ENCODE data around the gene PTGS2. TPM values are rescaled to one million over a fixed set of nuclear protein-coding genes. Genes with fewer than 3 reads are reported as not detected.

PTGS2 gene
- total and polyA plus RNA-seq, 2 of the 8 experiments (the other 6 are each of a cell fraction or from before 2014, with no cell fraction given) = 0.29 to 0.35 TPM

DNA sequence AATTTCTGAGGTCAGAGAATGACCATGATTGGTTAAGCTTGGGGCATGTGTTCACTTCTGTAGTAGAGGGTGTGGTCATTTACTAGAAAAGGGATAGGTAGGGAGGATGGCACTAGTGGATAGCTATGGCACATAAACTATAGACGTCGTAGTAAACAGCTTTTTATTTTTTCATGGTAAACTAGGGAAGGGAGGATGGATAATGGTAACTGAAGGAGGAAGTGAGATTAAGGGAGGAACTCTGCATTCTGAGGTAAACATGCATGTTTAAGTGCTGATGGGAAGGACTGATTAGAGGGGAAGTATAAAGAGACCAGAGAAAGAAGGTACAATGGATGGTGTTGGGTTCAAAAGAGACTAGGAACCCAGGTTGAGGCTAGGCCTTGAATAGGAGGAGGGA lies 26.9 kb downstream of the PTGS2 start:
- Histone ChIP-seq H2BK5ac (ENCODE audit: low read depth, low read length) (no peak overlapping the region), H3K4me3 (ENCODE audit: extremely low read depth in 1 of 4, insufficient read depth in 2 of 4, low read depth in 3 of 4, low read length in 4 of 4) (no peak overlapping the region), H3K18ac (ENCODE audit: extremely low read depth, low read length) (no peak overlapping the region), H3K23ac (ENCODE audit: insufficient read length) (no peak overlapping the region), H3K27ac (ENCODE audit: low read depth, low read length) (no peak overlapping the region), H3K56ac (replicated peaks; ENCODE audit: insufficient read length, low read depth, low read length) (no peak overlapping the region), H3K14ac (ENCODE audit: insufficient read length) (no peak overlapping the region), H2BK120ac (replicated peaks; ENCODE audit: low read depth, low read length) (no peak overlapping the region), H3K79me1 (ENCODE audit: low read depth, low read length) (no peaks in the 10 kb centered on the region), H3K23me2 (ENCODE audit: low read depth, low read length) (no peaks in the 10 kb centered on the region), H2BK15ac (ENCODE audit: low read length) (no peak overlapping the region), H2AK5ac (ENCODE audit: low read depth, low read length) (no peak overlapping the region), H3K9me3 (ENCODE audit: insufficient read depth in 2 of 2, low read depth in 1 of 2, low read length in 1 of 2) (no peaks in the 10 kb centered on the region), H2BK12ac (ENCODE audit: low read depth, low read length) (no peak overlapping the region), H4K91ac (replicated peaks; ENCODE audit: insufficient read length, low read length) (no peak overlapping the region), H4K5ac (ENCODE audit: insufficient read length, low read depth, low read length) (no peak overlapping the region), H3K79me2 (ENCODE audit: control insufficient read depth in 1 of 2, insufficient read depth in 2 of 2, low read length in 2 of 2) (no peaks in the 10 kb centered on the region), H3K36me3 (ENCODE audit: control insufficient read depth in 2 of 4, insufficient read depth in 4 of 4, low read length in 3 of 4) (no peaks in the 10 kb centered on the region), H4K20me1 (replicated peaks in 1 of 2; ENCODE audit: control insufficient read depth in 1 of 2, insufficient read depth in 2 of 2, low read length in 2 of 2) (no peaks in the 10 kb centered on the region), H3K4me2 (ENCODE audit: insufficient read depth in 1 of 2, low read depth in 2 of 2, low read length in 2 of 2) (no peak overlapping the region), H3K9ac (replicated peaks in 1 of 4; ENCODE audit: extremely low read depth in 1 of 4, low read depth in 3 of 4, low read length in 3 of 4) (no peak overlapping the region), H2BK20ac (ENCODE audit: low read length) (no peak overlapping the region), H3K4ac (replicated peaks; ENCODE audit: insufficient read length, low read depth, low read length) (no peak overlapping the region), H4K8ac (ENCODE audit: extremely low read depth, insufficient read depth, low read length) (no peak overlapping the region), H3K4me1 (replicated peaks in 1 of 4; ENCODE audit: control insufficient read depth in 3 of 4, insufficient read depth in 4 of 4, low read length in 3 of 4) (0 out of 7 replicates have a peak, but pooled peaks cover 0 to 2% (median 0%) of the 10 kb centered on the region in 4 experiments), H2AFZ (ENCODE audit: low read length) (no peak overlapping the region; the same call in 1 of the 2 replicates), H3K27me3 (replicated peaks in 1 of 4; ENCODE audit: control insufficient read depth in 3 of 4, extremely low read depth in 1 of 4, insufficient read depth in 3 of 4, low read length in 3 of 4) (no peaks in the 10 kb centered on the region)
- DNase-seq (ENCODE audit: low read depth in 1 of 2, low spot score in 2 of 2) (no peak), FAIRE-seq (no peak)
- ChIA-PET CTCF (ENCODE audit: partially characterized antibody) (no interaction called here), POLR2A (ENCODE audit: partially characterized antibody) (no interaction called here)
- 82% methylated on average over 2 of the region's 2 CpGs; no CpG with 5 or more reads in 1 of the 2 experiments for WGBS, 2 experiments (ENCODE audit: extremely low coverage in 1 of 2, insufficient coverage in 1 of 2, insufficient read length in 1 of 2, insufficient replicate concordance in 2 of 2, low coverage in 1 of 2, low lambda C conversion rate in 2 of 2, missing lambda C conversion rate in 1 of 2)
- TF ChIP-seq ASH2L (IDR thresholded peaks at IDR 0.05; ENCODE audit: low read length) (no peak), POLR2AphosphoS5 (IDR thresholded peaks at IDR 0.05; ENCODE audit: low read depth, low read length) (no peak), RNF2 (IDR thresholded peaks at IDR 0.05; ENCODE audit: borderline replicate concordance, low read depth, low read length, missing control alignments, poor library complexity, severe bottlenecking) (no peak), SAP30 (IDR thresholded peaks at IDR 0.05; ENCODE audit: insufficient read depth, insufficient replicate concordance, low read length) (no peak), JUND (IDR thresholded peaks at IDR 0.05; ENCODE audit: low read length) (no peak), CBX5 (IDR thresholded peaks at IDR 0.05; ENCODE audit: low read depth, low read length) (no peak), POLR2A (IDR thresholded peaks at IDR 0.05; ENCODE audit: control extremely low read depth in 1 of 2, low read depth in 2 of 2, low read length in 2 of 2) (no peak), GABPA (IDR thresholded peaks at IDR 0.05; ENCODE audit: borderline replicate concordance, insufficient read depth, low read length) (no peak)
